K562 (cell line): Measurements from ENCODE around the gene RERE. TPM values are rescaled to one million over a fixed set of nuclear protein-coding genes. Genes with fewer than 3 reads are reported as not detected.

ENCODE experiments used
- KLF10 ChIP-seq: fragments of 250-450 bp; sonication (Bioruptor Pico); IDR thresholded peaks from 2 replicates; pipeline ENCODE4 v1.6.1; 2021; ENCODE audit warnings: matching md5 sums
- NFIC ChIP-seq: fragments of 450-650 bp; IDR thresholded peaks from 2 replicates; pipeline ENCODE4 v1.6.1; 2017; ENCODE audit warnings: mild to moderate bottlenecking, inconsistent platforms
- NFIX ChIP-seq: fragments of 250-450 bp; sonication (Bioruptor Pico); IDR thresholded peaks from 2 replicates; pipeline ENCODE4 v1.4.0; 2020; ENCODE audit warnings: low read depth, mild to moderate bottlenecking, moderate library complexity
- PTRF ChIP-seq: fragments of 450-650 bp; IDR thresholded peaks from 2 replicates; pipeline ENCODE4 v1.6.1; 2016; ENCODE audit warnings: mild to moderate bottlenecking, missing genetic modification characterization, missing compliant biosample characterization
- RB1 ChIP-seq: fragments of 450-650 bp; IDR thresholded peaks from 2 replicates; pipeline ENCODE4 v1.6.1; 2017; ENCODE audit warnings: low read depth, mild to moderate bottlenecking
- TAF7 ChIP-seq: fragments of 450-650 bp; IDR thresholded peaks from 2 replicates; pipeline ENCODE4 v1.6.1; 2016; ENCODE audit warnings: missing genetic modification characterization, missing compliant biosample characterization
- TARDBP ChIP-seq: fragments of 450-650 bp; IDR thresholded peaks from 2 replicates; pipeline ENCODE4 v1.6.1; 2016
- WHSC1 ChIP-seq: IDR thresholded peaks from one replicate; pipeline ENCODE4 v1.6.1; 2012; ENCODE audit warnings: low read length, control low read depth, inconsistent platforms
- XRCC5 ChIP-seq: fragments of 200-400 bp; formaldehyde crosslinking; IDR thresholded peaks from 2 replicates; pipeline ENCODE4 v1.6.1; 2017; ENCODE audit warnings: low read depth, mild to moderate bottlenecking, low read length
- polyA plus RNA-seq, 8 experiments: library from polyadenylated mRNA; depleted of rRNA in 4 of 8; stranded (reverse) in 5 of 8; unstranded in 3 of 8; fragments of >200 nt; fragmentation: Nextera tagmentation in 2 of 8; fragmentation: Illumina TruSeq in 1 of 8; extraction: Ambion mirVana in 2 of 8; extraction: Trizol in 1 of 8; gene quantifications; 2 replicates each; pipeline versions ENCODE4 v1.2.1 to v1.2.3, GENCODE V29; 2011 to 2014; ENCODE audit warnings: inconsistent platforms in 1 of 8, missing spikeins in 1 of 8
- total RNA-seq, 7 experiments: library from RNA; depleted of rRNA in 6 of 7; stranded (reverse); fragments of >200 nt in 6 of 7; fragmentation: Illumina TruSeq in 2 of 7; extraction: Trizol in 2 of 7; gene quantifications; 2 replicates each; pipeline versions ENCODE4 v1.2.1 to v1.2.3, GENCODE V29; 2011 to 2021; ENCODE audit warnings: low replicate concordance in 1 of 7
- TF ChIP-seq, protein P1 (sequence below), 2 experiments: fragments of 200-800 bp in 1 of 2; sonication (Bioruptor generic) in 1 of 2; sonication (generic) in 1 of 2; formaldehyde crosslinking in 1 of 2; IDR thresholded peaks in 1 of 2; conservative IDR thresholded peaks in 1 of 2; 2 replicates each; pipeline versions ENCODE4 v1.5.0 to v1.6.1; 2016 to 2020; ENCODE audit warnings: missing compliant biosample characterization in 1 of 2, missing genetic modification characterization in 1 of 2, missing genetic modification reagents in 1 of 2
- TF ChIP-seq, protein P2 (sequence below): fragments of 450-650 bp; IDR thresholded peaks from 2 replicates; pipeline ENCODE4 v1.6.1; 2017; ENCODE audit warnings: mild to moderate bottlenecking, moderate library complexity
- TF ChIP-seq, protein P3 (sequence below): conservative IDR thresholded peaks from 2 replicates; pipeline ENCODE4 v1.6.1; 2011; ENCODE audit warnings: low read depth, mild to moderate bottlenecking, low read length; ENCODE audit not compliant: control insufficient read depth
- TF ChIP-seq, protein P4 (sequence below): fragments of 450-650 bp; IDR thresholded peaks from 2 replicates; pipeline ENCODE4 v1.7.1; 2018; ENCODE audit warnings: mild to moderate bottlenecking, low read depth; ENCODE audit not compliant: partially characterized antibody
- TF ChIP-seq, protein P5 (sequence below): fragments of 250-450 bp; sonication (Bioruptor Pico); IDR thresholded peaks from 2 replicates; pipeline ENCODE4 v1.4.0; 2020; ENCODE audit warnings: borderline replicate concordance
- TF ChIP-seq, protein P6 (sequence below): sonication (generic); formaldehyde crosslinking; IDR thresholded peaks from 2 replicates; pipeline ENCODE4 v1.8.0; 2022; ENCODE audit warnings: mild to moderate bottlenecking, missing genetic modification reagents

RERE gene
- total and polyA plus RNA-seq, 9 of the 15 experiments (the other 6 are each of a cell fraction or from before 2014, with no cell fraction given), result 3.0 to 51.5 (median 13.4) TPM

DNA sequence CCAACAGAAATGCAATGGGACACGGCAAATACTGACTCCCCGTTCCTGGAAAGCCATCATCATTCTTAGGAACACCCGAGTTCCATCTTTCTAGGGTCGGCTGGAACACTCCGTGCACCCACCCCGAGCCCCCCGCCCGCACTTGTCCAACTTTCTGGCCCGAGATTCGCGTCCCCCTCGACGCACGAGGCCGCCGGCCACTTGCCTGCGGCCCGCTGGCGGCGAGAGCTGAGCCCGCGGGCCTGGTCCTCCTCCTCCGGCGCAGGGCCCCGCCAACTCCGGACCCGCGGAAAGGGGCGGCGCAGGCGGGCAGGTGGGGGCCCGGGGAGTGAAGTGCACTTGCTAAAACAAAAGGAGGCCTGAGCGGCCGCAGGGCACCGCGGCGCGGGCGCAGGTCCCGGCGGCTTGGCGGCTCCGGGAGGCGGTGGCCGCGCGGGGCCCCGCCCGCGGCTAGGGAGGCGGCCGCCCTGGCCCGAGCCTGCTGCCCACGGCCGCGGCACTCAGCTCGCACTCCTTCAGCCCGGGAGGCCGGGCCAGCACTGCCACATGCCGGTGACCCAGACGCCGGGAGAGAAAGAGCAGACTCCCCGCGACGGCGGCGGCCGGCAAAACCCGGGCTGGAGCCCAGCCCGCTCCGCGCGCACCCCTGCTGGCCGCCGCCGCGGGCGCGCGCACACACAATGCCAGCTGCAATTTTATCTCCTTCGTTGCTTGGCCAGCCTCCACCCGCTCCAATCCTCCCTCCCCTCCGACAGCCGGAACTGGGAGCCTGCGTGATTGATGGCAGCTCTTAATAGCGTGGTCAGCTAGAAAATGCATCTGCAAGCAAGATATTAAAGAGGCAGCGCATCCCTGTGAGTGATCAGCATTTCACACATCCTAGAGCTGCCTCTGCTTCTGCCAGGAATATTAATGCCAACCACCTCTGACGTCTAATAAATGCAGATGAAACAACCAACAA is 114.3 kb downstream of the RERE start (continued):
- TF ChIP-seq, protein P1, sequence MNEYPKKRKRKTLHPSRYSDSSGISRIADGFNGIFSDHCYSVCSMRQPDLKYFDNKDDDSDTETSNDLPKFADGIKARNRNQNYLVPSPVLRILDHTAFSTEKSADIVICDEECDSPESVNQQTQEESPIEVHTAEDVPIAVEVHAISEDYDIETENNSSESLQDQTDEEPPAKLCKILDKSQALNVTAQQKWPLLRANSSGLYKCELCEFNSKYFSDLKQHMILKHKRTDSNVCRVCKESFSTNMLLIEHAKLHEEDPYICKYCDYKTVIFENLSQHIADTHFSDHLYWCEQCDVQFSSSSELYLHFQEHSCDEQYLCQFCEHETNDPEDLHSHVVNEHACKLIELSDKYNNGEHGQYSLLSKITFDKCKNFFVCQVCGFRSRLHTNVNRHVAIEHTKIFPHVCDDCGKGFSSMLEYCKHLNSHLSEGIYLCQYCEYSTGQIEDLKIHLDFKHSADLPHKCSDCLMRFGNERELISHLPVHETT (CRISPR knock-in tag; conservative IDR thresholded peaks at IDR 0.05 in 1 of 2, IDR thresholded peaks at IDR 0.05 in 1 of 2), result peak in 1 of 2 experiments; percentile 89; a peak in 2 of 4 replicates
- TF ChIP-seq, protein P2, sequence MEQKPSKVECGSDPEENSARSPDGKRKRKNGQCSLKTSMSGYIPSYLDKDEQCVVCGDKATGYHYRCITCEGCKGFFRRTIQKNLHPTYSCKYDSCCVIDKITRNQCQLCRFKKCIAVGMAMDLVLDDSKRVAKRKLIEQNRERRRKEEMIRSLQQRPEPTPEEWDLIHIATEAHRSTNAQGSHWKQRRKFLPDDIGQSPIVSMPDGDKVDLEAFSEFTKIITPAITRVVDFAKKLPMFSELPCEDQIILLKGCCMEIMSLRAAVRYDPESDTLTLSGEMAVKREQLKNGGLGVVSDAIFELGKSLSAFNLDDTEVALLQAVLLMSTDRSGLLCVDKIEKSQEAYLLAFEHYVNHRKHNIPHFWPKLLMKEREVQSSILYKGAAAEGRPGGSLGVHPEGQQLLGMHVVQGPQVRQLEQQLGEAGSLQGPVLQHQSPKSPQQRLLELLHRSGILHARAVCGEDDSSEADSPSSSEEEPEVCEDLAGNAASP, result no peak
- TF ChIP-seq TAF7 (tag) (no peak), PTRF (no peak), NFIX (no peak), WHSC1 (no peak), KLF10 (CRISPR knock-in tag) (no peak), NFIC (peak; percentile 74), TARDBP (peak; percentile 89), XRCC5 (peak; percentile 87; the same call in 1 of the 2 replicates), RB1 (peak; percentile 93)
- TF ChIP-seq, protein P3, sequence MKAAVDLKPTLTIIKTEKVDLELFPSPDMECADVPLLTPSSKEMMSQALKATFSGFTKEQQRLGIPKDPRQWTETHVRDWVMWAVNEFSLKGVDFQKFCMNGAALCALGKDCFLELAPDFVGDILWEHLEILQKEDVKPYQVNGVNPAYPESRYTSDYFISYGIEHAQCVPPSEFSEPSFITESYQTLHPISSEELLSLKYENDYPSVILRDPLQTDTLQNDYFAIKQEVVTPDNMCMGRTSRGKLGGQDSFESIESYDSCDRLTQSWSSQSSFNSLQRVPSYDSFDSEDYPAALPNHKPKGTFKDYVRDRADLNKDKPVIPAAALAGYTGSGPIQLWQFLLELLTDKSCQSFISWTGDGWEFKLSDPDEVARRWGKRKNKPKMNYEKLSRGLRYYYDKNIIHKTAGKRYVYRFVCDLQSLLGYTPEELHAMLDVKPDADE, result peak; percentile 93
- TF ChIP-seq, protein P4, sequence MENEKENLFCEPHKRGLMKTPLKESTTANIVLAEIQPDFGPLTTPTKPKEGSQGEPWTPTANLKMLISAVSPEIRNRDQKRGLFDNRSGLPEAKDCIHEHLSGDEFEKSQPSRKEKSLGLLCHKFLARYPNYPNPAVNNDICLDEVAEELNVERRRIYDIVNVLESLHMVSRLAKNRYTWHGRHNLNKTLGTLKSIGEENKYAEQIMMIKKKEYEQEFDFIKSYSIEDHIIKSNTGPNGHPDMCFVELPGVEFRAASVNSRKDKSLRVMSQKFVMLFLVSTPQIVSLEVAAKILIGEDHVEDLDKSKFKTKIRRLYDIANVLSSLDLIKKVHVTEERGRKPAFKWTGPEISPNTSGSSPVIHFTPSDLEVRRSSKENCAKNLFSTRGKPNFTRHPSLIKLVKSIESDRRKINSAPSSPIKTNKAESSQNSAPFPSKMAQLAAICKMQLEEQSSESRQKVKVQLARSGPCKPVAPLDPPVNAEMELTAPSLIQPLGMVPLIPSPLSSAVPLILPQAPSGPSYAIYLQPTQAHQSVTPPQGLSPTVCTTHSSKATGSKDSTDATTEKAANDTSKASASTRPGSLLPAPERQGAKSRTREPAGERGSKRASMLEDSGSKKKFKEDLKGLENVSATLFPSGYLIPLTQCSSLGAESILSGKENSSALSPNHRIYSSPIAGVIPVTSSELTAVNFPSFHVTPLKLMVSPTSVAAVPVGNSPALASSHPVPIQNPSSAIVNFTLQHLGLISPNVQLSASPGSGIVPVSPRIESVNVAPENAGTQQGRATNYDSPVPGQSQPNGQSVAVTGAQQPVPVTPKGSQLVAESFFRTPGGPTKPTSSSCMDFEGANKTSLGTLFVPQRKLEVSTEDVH, result peak; percentile 73
- TF ChIP-seq, protein P5, sequence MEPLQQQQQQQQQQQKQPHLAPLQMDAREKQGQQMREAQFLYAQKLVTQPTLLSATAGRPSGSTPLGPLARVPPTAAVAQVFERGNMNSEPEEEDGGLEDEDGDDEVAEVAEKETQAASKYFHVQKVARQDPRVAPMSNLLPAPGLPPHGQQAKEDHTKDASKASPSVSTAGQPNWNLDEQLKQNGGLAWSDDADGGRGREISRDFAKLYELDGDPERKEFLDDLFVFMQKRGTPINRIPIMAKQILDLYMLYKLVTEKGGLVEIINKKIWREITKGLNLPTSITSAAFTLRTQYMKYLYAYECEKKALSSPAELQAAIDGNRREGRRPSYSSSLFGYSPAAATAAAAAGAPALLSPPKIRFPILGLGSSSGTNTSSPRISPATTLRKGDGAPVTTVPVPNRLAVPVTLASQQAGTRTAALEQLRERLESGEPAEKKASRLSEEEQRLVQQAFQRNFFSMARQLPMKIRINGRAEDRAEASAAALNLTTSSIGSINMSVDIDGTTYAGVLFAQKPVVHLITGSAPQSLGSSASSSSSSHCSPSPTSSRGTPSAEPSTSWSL (CRISPR knock-in tag), result no peak
- TF ChIP-seq, protein P6, sequence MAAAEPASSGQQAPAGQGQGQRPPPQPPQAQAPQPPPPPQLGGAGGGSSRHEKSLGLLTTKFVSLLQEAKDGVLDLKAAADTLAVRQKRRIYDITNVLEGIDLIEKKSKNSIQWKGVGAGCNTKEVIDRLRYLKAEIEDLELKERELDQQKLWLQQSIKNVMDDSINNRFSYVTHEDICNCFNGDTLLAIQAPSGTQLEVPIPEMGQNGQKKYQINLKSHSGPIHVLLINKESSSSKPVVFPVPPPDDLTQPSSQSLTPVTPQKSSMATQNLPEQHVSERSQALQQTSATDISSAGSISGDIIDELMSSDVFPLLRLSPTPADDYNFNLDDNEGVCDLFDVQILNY (CRISPR knock-in tag), result no peak
